OCI-LY7 (cell line): Measurements from ENCODE around the gene MAP1B.

Experiments used
- EZH2phosphoT487 ChIP-seq: fragments of 200-600 bp; sonication (generic); IDR thresholded peaks from 2 replicates; pipeline ENCODE4 v1.6.1; 2018; ENCODE audit warnings: low read depth, borderline replicate concordance, mild to moderate bottlenecking, mixed run types, antibody characterized with exemption, low read length, moderate library complexity, mixed read lengths
- TF ChIP-seq, protein P1 (sequence below): fragments of 200-600 bp; sonication (generic); conservative IDR thresholded peaks from 2 replicates; pipeline ENCODE4 v1.5.1; 2014; ENCODE audit warnings: mild to moderate bottlenecking, antibody characterized with exemption, low read length, moderate library complexity, mixed read lengths

DNA sequence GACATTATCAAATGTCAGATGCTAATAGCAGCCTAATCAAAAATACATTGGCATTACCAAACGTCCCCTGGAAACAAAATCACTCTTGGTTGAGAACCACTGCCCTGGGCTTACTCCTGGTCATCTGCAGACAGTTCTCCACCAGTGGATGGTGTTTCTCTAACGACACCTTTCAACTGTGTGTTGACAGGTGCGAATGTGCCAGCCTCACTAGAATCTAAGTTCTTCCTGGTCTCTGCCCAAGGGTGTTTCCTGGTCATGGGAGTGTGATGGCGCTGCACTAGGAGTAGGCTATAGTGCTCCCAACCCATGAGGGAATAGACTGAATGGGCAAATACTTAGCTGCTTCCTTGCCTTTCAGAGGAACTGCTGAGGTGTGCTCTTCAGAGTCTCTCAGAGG, 106.9 kb downstream of the MAP1B start:
- TF ChIP-seq, protein P1, sequence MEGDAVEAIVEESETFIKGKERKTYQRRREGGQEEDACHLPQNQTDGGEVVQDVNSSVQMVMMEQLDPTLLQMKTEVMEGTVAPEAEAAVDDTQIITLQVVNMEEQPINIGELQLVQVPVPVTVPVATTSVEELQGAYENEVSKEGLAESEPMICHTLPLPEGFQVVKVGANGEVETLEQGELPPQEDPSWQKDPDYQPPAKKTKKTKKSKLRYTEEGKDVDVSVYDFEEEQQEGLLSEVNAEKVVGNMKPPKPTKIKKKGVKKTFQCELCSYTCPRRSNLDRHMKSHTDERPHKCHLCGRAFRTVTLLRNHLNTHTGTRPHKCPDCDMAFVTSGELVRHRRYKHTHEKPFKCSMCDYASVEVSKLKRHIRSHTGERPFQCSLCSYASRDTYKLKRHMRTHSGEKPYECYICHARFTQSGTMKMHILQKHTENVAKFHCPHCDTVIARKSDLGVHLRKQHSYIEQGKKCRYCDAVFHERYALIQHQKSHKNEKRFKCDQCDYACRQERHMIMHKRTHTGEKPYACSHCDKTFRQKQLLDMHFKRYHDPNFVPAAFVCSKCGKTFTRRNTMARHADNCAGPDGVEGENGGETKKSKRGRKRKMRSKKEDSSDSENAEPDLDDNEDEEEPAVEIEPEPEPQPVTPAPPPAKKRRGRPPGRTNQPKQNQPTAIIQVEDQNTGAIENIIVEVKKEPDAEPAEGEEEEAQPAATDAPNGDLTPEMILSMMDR, result no peak
- no peak for TF ChIP-seq EZH2phosphoT487
